Astrocyte (in vitro differentiated cells and primary cell): Measurements from ENCODE around the gene SMIM35. TPM values are rescaled to one million over a fixed set of nuclear protein-coding genes. Genes with fewer than 3 reads are reported as not detected.

Experiments used
- DNase-seq: peaks from one replicate; pipeline ENCODE4 v3.0.0-alpha.2; 2010; ENCODE audit warnings: low read depth
- FAIRE-seq: peaks from 2 replicates; lab custom pipeline; 2011; peaks lifted over from hg19 to GRCh38; lab: Jason Lieb, UNC
- H2AFZ ChIP-seq: 2 replicates; pipeline ENCODE4 v1.6.0; 2012; ENCODE audit warnings: low read depth, low read length, inconsistent platforms
- H3K27ac ChIP-seq: 2 replicates; pipeline ENCODE4 v1.5.1; 2011; ENCODE audit warnings: low read depth, low read length, inconsistent platforms
- H3K27me3 ChIP-seq: 2 replicates; pipeline ENCODE4 v1.6.0; 2011; ENCODE audit warnings: low read length, inconsistent platforms; ENCODE audit not compliant: insufficient read depth
- H3K36me3 ChIP-seq: 2 replicates; pipeline ENCODE4 v1.5.1; 2011; ENCODE audit warnings: low read length, inconsistent platforms; ENCODE audit not compliant: insufficient read depth
- H3K4me1 ChIP-seq: 2 replicates; pipeline ENCODE4 v1.5.1; 2011; ENCODE audit warnings: low read length, inconsistent platforms; ENCODE audit not compliant: insufficient read depth
- H3K4me2 ChIP-seq: 2 replicates; pipeline ENCODE4 v1.6.0; 2012; ENCODE audit warnings: low read length, inconsistent platforms
- H3K4me3 ChIP-seq: 2 replicates; pipeline ENCODE4 v1.5.1; 2011; ENCODE audit warnings: low read depth, mild to moderate bottlenecking, low read length, inconsistent platforms; ENCODE audit not compliant: insufficient read depth
- H3K79me2 ChIP-seq: 2 replicates; pipeline ENCODE4 v1.6.0; 2012; ENCODE audit warnings: mild to moderate bottlenecking, low read length, inconsistent platforms; ENCODE audit not compliant: insufficient read depth
- H3K9ac ChIP-seq: 2 replicates; pipeline ENCODE4 v1.6.0; 2012; ENCODE audit warnings: mild to moderate bottlenecking, low read length, inconsistent platforms
- H3K9me3 ChIP-seq: 2 replicates; pipeline ENCODE4 v1.5.1; 2012; ENCODE audit warnings: low read depth, mild to moderate bottlenecking, low read length, inconsistent platforms; ENCODE audit not compliant: insufficient read depth
- H4K20me1 ChIP-seq: 2 replicates; pipeline ENCODE4 v1.6.0; 2012; ENCODE audit warnings: low read length, inconsistent platforms; ENCODE audit not compliant: insufficient read depth
- H3K27ac Mint-ChIP-seq: one replicate; pipeline ENCODE4 v1.8.0; 2021; ENCODE audit warnings: mild to moderate bottlenecking, mixed read lengths; ENCODE audit not compliant: unreplicated experiment
- H3K27me3 Mint-ChIP-seq: one replicate; pipeline ENCODE4 v1.8.0; 2021; ENCODE audit warnings: low read depth, mixed read lengths; ENCODE audit not compliant: unreplicated experiment
- H3K36me3 Mint-ChIP-seq: one replicate; pipeline ENCODE4 v1.8.0; 2021; ENCODE audit warnings: low read depth, mixed read lengths; ENCODE audit not compliant: unreplicated experiment
- H3K4me1 Mint-ChIP-seq: one replicate; pipeline ENCODE4 v1.8.0; 2021; ENCODE audit warnings: low read depth, mixed read lengths; ENCODE audit not compliant: unreplicated experiment
- H3K4me3 Mint-ChIP-seq: one replicate; pipeline ENCODE4 v1.8.0; 2021; ENCODE audit warnings: mild to moderate bottlenecking, moderate library complexity, mixed read lengths; ENCODE audit not compliant: unreplicated experiment
- H3K9me3 Mint-ChIP-seq: one replicate; pipeline ENCODE4 v1.8.0; 2021; ENCODE audit warnings: mild to moderate bottlenecking, mixed read lengths; ENCODE audit not compliant: unreplicated experiment
- EZH2 ChIP-seq: IDR thresholded peaks from 2 replicates; pipeline ENCODE4 v1.6.1; 2012; ENCODE audit warnings: mild to moderate bottlenecking, low read length, inconsistent platforms; ENCODE audit not compliant: insufficient read depth
- total RNA-seq: library from RNA; stranded (reverse); gene quantifications from 2 replicates; pipeline ENCODE4 v1.2.1, GENCODE V29; 2021
- TF ChIP-seq, protein P1 (sequence below): IDR thresholded peaks from 2 replicates; pipeline ENCODE4 v1.5.1; 2011; ENCODE audit warnings: low read depth, mild to moderate bottlenecking, inconsistent platforms, low read length, moderate library complexity; ENCODE audit not compliant: insufficient read depth

SMIM35 gene
- total RNA-seq, 1 donor from 2014 or later, result not detected

- H3K36me3 ChIP-seq, result no peaks in the 10 kb centered on the region
- DNase-seq (no peak), FAIRE-seq (no peak)
- no peak overlapping the region for H3K27ac ChIP-seq
- Mint-ChIP-seq H3K27ac (no peak overlapping the region), H3K27me3 (peaks cover 46% of the 10 kb centered on the region), H3K4me3 (no peak overlapping the region), H3K4me1 (no peaks in the 10 kb centered on the region), H3K9me3 (no peaks in the 10 kb centered on the region), H3K36me3 (no peaks in the 10 kb centered on the region)
- no peak overlapping the region for H2AFZ ChIP-seq
- no peaks in the 10 kb centered on the region for H4K20me1 ChIP-seq
- H3K4me1 ChIP-seq, result no peaks in the 10 kb centered on the region
- no peak overlapping the region for H3K4me3 ChIP-seq
- H3K27me3 ChIP-seq, result no peaks in the 10 kb centered on the region
- H3K4me2 ChIP-seq, result no peak overlapping the region
- TF ChIP-seq, protein P1, sequence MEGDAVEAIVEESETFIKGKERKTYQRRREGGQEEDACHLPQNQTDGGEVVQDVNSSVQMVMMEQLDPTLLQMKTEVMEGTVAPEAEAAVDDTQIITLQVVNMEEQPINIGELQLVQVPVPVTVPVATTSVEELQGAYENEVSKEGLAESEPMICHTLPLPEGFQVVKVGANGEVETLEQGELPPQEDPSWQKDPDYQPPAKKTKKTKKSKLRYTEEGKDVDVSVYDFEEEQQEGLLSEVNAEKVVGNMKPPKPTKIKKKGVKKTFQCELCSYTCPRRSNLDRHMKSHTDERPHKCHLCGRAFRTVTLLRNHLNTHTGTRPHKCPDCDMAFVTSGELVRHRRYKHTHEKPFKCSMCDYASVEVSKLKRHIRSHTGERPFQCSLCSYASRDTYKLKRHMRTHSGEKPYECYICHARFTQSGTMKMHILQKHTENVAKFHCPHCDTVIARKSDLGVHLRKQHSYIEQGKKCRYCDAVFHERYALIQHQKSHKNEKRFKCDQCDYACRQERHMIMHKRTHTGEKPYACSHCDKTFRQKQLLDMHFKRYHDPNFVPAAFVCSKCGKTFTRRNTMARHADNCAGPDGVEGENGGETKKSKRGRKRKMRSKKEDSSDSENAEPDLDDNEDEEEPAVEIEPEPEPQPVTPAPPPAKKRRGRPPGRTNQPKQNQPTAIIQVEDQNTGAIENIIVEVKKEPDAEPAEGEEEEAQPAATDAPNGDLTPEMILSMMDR, result no peak
- TF ChIP-seq EZH2, result no peak
- H3K9me3 ChIP-seq, result no peaks in the 10 kb centered on the region
- H3K9ac ChIP-seq, result no peak overlapping the region
- no peaks in the 10 kb centered on the region for H3K79me2 ChIP-seq
Observed at GRCh38 chr11:118068206-118068944, 18.4 kb downstream of the SMIM35 start.

DNA sequence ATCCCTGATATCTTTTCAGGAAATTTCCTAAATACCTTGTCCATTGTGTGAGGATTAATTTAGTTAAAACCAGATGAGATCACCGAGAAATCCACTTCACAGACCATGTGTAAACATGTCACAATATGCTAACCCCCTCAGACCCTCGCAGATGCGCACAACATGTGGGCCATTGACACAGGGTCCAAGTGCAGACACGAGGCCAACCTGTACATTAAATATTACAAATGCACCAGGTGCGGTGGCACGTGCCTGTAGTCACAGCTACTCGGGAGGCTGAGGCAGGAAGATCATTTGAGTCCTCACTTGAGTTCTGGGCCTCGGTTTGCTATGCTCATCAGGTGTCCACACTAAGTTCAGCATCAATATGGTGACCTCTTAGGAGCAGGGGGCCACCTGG, 19.8 kb downstream of the SMIM35 start:
- H2AFZ ChIP-seq, result no peak overlapping the region
- Mint-ChIP-seq H3K27ac (no peak overlapping the region), H3K36me3 (no peaks in the 10 kb centered on the region), H3K9me3 (no peaks in the 10 kb centered on the region), H3K4me3 (no peak overlapping the region), H3K4me1 (no peaks in the 10 kb centered on the region), H3K27me3 (peaks cover 40% of the 10 kb centered on the region)
- no peaks in the 10 kb centered on the region for H3K4me1 ChIP-seq
- no peaks in the 10 kb centered on the region for H3K9me3 ChIP-seq
- no peak for DNase-seq
- TF ChIP-seq, protein P1, result no peak
- TF ChIP-seq EZH2, result no peak
- no peaks in the 10 kb centered on the region for H4K20me1 ChIP-seq
- H3K36me3 ChIP-seq, result no peaks in the 10 kb centered on the region
- no peak overlapping the region for H3K4me3 ChIP-seq
- H3K4me2 ChIP-seq, result no peak overlapping the region
- H3K79me2 ChIP-seq, result no peaks in the 10 kb centered on the region
- FAIRE-seq, result no peak
- H3K27ac ChIP-seq, result no peak overlapping the region
- no peak overlapping the region for H3K9ac ChIP-seq
- no peaks in the 10 kb centered on the region for H3K27me3 ChIP-seq

- H3K4me1 Mint-ChIP-seq, result no peaks in the 10 kb centered on the region
- H3K79me2 ChIP-seq, result no peaks in the 10 kb centered on the region
- no peak overlapping the region for H3K27ac ChIP-seq
- H3K27me3 ChIP-seq, result no peaks in the 10 kb centered on the region
- H3K4me3 Mint-ChIP-seq, result no peak overlapping the region
- FAIRE-seq, result no peak
- no peak overlapping the region for H3K27ac Mint-ChIP-seq
- no peaks in the 10 kb centered on the region for H3K36me3 ChIP-seq
- H3K36me3 Mint-ChIP-seq, result no peaks in the 10 kb centered on the region
- H2AFZ ChIP-seq, result no peak overlapping the region
- no peaks in the 10 kb centered on the region for H3K9me3 Mint-ChIP-seq
- H3K27me3 Mint-ChIP-seq, result peaks cover 37% of the 10 kb centered on the region
- no peak overlapping the region for H3K4me2 ChIP-seq
- no peaks in the 10 kb centered on the region for H3K9me3 ChIP-seq
- no peak for DNase-seq
- H3K4me1 ChIP-seq, result no peaks in the 10 kb centered on the region
- H4K20me1 ChIP-seq, result no peaks in the 10 kb centered on the region
- no peak overlapping the region for H3K9ac ChIP-seq
- TF ChIP-seq EZH2, result no peak
- TF ChIP-seq, protein P1, result no peak
- H3K4me3 ChIP-seq, result no peak overlapping the region
Observed at GRCh38 chr11:118065384-118065783, 21.4 kb downstream of the SMIM35 start.
